ENCODE results near the gene RERE.

Gene RERE

GRCh38 chr1:8437347-8437746 is 380.1 kb downstream of the RERE start:
- no peak for DNase-seq

DNA sequence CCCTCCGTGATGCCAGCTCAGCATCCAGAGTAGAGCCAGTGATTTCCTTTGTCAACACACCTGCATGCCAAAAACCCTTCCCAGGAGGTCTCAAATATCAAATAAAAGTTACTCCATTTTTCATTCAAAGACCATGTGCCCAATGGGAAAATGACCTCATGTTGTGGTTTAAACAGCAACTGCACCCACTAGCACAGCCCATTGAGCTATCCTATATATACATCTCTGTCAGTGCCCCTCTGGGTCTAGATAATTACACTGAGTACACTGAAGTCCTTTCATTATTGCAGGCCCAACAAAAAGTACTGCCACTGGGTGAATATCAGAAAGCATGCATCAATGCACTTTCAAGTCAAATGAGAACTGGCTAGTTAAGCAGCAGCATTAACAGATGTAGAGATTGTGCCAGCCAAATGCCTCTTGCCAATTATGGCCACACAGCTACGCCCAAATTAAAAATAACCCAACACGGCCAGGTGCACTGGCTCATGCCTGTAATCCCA is 381.8 kb downstream of the RERE start:
- no peak for DNase-seq

GRCh38 chr1:8434101-8434500 is 383.3 kb downstream of the RERE start:
- no peak for DNase-seq

DNA sequence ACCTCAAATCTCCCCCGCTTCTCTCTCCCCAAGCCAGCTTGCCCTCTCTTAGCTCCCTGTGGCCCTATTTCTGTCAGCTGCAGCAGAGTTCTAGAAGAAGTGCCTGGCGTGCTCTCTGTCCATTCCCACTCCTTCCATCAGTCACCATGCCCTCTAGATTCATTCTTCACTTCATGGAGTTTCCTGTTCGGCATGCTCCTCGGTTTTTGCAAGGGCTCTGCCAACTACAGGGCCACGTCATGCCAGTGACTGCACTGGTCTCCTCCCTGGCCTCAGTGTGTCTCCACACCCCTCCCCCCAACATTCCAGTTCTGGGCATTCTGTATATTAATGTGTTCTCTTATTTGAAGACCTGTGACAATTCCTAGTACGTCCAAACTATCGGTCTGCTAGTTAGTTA is 385.7 kb downstream of the RERE start:
- DNase-seq: no peak

DNA sequence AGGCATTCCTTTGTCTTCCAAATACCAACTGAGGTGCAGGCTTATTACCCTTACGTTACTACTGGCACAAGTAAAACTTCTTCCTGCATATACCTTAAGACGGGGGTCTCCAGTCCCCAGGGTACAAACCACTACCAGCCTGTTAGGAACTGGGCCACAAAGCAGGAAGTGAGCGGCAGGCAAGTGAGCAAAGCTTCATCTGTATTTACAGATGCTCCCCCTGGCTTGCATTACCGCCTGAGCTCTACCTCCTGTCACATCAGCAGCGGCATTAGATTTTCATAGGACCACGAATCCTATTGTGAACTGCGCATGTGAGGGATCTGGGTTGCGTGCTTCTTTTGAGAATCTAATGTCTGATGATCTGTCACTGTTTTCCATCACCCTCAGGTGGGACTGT is 386.4 kb downstream of the RERE start:
- DNase-seq: peak; percentile 16

DNA sequence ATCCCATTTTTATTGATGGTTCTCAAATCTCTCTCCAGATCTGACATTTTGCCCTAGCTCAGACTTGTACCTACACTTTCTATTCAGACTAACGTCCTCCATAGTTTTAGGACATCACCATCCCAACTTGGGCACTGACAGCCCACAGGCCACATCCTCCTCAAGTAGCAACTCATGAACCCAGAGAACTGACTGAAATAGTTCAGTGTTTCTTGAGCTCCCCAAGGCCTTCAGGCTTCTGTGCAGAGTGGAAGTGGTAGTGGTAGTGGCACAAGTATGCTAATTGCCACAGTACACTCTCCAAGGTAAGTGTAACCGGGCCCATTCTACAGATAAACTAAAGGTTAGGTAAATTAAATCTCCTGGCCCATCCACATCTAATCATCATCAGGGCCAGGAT is 387.0 kb downstream of the RERE start:
- no peak for DNase-seq

- no peak for DNase-seq
Measured at GRCh38 chr1:8429549-8430110, 387.8 kb downstream of the RERE start.

DNA sequence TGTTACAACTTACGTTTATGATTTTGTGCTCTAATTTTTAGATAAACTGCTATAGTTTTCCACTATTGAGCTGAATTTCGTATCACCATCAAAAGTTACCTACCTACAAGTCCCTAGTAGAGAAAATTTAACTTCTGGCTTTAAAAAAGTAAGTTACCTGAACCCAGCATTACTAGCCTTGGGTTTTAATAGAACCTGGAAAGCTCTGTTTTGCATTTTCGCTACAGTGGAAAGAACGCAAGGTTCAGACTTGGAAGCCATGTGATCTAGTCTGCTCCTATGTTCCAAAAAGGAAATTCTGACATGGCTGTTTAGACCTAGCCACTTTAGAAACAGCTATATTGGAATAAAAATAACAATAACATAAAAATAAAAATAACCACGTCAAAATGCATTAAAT is 389.0 kb downstream of the RERE start:
- DNase-seq: no peak

DNA sequence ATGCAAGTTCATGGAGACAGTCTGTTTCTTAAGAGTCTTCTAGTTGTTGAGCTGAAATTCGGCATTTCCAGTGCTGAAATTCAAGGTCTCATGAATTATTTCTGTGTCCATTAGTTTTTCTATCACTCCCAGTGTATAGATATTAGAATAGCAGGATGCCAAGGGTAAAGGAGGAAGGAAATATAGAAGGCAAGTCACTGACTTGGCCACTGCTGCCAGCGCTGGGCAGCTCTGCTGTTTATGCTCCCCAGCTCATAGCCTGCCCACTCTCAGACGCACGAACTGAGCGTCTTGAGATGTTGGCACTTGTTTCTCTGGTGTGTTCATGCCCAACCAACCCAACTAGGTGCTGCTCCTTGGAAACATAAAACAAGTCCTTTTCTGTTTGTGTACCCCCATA is 389.5 kb downstream of the RERE start:
- no peak for DNase-seq

- DNase-seq: no peak
Measured at GRCh38 chr1:8427493-8427892, 389.9 kb downstream of the RERE start.

- no peak for DNase-seq
Measured at GRCh38 chr1:8426996-8427395, 390.4 kb downstream of the RERE start.

DNA sequence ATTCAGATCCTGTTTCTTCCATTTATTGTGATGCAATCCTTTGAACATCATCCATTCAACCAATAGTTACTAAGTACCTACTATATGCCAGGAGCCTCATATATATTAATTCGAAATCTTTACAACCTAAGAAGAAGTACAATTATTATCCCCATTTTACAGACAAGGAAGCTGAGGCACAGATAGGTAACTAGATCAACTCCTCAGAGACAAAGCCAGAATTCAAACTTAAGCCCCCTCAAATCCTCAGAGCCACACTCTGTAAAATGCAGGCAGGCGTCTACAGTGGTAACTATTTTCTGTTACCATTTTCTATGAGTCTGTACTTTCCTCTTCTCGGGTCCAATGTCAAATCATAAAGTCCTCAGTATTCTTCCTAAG is 391.7 kb downstream of the RERE start:
- DNase-seq: no peak

DNA sequence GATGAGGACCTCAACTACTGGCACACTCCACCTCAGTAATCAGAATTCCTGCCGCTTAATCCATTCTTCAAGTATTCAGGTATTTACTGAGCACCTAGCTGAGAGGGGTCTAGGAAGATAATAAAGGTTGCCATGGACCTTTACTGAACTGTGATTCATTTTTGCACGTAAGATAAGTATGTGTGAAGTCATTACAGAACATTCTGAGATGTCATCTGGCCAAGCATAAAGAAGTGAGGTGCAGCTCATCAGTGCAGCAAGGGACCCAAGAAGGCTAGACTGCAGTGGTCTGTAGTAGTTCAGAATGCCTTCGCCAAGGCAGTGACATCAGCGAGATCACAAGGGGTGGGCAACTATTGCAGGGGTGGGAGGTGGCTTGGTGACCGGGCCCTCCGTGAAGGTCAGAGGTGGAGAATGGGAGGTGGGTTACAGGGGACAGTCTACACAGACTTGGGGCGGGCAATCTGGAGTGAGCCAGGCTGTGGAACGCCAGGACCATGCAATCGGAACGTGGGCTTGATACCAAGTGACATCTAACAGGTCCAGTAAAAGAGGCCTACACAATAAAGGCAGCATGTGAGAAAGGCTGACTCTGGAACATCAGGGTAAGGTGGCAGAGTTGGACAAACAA is 392.2 kb downstream of the RERE start:
- DNase-seq: no peak

DNA sequence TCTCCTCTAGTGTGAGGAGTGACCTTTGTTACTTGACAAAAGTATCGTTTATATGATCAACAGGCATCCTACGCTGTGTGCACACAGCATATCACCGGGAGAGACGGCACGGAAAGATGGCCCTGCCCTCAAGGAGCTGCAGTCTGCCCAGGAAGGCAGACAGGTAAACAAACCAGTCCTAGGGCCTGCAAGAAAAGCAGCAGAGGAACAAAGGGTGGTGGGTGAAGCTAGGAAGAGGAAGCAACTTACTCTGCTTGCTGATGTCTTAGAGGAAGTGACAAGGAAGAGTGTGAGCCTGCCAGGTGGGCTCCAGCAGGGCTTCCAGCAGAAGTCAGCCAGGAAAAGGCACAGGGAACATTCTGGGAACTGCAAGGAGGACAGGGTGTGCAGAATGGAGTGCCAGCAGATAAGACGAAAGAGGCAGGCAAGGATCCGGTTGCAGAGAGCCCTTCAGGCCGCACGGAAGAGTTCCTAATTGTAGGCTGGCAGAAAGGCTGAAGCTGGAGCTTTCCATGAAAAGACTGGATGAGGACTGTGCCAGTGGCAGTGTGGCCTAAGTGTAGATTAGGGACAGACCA is 392.8 kb downstream of the RERE start:
- peak; percentile 67 for DNase-seq

DNA sequence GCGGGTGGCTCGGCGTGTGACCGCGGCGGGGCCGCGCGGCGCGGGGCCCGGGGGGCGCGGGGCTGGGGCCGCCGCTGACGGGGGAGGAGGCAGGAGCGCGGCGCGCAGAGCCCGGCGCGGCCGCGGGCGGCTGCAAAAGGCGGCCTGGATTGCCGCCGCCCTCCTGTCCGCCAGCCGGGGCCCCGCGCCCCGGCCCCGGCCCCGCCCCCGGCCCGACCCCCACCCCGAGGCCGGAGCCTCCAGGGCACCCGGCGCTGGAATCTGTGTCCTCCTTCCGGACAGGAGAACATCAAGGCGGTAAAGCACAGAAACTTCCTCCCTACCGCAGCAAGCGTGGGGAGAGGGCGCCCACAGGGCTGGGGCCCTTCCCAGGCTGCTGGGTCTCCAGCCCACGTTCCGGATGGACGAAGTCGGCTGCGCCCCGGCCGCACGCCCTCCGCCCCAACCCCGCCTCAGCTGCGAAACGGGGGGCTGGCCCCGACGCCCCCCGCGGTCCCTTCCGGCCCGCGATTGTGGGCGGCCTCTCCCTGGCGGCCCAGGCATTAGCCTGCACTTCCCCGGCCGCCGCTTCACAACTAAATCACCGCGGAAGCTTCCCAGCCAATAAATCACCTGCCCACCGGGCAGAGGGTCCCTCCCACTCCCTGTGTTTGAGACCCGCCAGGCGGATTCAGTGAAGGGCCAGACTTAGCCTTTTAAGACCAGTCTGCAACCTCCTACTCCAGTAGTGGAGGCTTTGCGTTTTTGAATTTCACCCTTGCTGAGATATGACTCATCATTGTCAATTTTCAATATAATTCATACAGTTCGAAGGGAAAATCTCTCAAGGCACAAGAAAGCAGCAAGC is 393.5 kb downstream of the RERE start:
- peak; percentile 79 for DNase-seq

GRCh38 chr1:8423269-8423691 is 394.2 kb downstream of the RERE start:
- DNase-seq: peak; percentile 63

DNA sequence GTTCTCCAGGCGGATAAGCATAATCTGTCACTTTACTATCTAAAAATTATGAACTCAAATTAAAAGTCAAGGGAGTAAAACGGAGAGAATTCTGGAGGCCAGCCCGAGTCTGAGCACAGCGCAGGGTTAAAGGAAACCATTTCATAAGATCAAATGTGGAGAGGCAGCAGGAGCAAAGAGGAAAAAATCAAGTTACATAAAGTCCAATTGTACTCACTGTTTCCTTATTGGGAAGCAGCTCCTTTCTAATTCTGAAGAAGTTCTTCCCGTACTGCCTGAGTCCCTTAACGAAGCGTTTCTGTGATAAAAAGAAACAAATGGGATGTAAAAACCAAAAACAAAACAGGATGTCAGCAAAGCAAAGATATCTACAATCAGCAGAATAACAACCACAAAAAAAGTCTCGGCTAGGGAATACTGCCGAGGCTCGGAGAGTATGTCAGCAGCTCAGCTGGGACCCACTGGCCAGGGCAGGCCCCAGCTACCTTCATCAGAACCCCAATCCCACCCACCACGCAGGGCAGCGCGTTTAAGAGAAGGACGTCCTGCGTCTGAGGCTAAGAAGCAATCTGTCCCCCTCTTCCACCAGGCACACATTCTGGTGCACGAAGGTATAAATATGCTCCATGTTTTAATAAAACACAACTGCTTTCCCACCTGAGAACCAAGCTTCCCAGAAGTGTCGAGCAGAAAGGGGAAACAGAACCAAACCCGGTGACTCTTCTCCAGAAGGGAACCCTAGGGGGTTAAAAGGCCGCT is 394.8 kb downstream of the RERE start:
- DNase-seq: no peak

DNA sequence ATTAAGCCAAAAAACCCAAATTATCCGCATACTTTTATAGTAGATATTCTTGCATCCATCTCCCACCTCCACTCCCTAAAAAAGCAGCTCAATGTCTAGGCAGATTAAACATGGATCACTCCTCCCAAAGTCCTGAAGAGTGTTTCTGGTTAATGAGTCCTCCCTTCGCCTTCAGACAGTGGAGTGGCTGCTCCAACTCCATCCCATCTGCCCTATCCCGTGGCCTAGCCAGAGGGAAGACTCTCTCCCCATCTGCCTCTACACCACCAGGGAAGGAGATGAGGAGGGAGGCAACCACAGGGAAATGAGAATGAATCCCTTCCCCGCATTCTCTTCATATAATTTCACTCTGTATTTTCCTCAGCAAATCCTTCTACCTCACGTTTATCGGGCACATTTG is 395.7 kb downstream of the RERE start:
- DNase-seq: no peak

DNA sequence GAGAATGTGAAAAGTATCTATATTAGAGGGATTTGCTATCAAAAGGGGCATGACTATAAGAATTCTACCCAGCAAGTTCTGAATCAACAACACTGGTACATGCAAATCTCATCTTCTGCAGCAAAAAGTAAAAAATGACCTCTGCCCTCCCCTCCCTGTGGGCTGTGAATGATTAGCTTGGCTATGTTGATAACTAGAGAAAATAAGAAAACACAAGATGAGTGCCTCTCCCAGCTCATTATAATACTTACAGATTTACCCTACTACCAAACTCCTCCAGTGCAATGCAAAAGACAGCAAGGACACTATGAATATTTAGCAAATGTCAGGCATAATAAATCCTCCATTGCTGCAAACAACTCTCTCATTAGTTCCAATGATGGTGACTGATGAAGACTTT is 397.1 kb downstream of the RERE start:
- DNase-seq: no peak

DNA sequence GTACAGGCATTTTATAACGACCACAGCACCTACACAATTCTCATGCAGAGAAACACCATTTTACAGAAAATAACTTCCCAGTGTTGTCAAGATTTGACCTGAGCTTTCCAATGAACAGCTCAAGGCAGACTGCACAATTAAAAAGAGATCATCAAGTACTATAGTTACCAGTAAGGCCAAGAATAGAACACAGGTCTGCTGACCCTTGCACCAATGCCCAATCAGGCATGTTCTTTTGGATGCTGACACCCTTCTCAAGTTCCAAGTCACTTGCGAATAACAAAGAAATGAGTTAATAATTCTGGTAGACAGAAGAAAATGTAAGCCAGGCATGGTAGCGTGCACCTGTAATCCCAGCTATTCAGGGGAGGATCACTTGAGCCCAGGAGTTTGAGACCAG is 397.6 kb downstream of the RERE start:
- DNase-seq: peak; percentile 26

DNA sequence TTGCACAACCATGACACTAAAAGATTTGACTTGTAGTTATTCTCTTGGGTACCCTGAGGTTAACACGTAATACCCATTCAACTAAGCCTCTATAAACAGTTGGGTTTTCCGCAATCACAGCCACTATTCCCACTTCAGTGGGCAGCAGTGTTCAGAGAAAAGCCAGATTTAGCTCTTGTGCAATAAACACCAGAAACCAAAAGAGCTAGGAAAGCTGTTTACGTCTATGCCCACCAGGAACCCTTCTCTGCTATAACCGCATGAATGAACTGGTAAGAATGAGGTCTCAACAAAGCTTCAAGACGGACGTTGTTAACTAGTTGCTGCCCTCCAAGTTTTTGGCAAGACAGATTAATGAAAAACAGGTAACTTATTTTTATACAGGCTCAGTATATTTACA is 398.3 kb downstream of the RERE start:
- no peak for DNase-seq

GRCh38 chr1:8418301-8418700 is 399.1 kb downstream of the RERE start:
- no peak for DNase-seq

DNA sequence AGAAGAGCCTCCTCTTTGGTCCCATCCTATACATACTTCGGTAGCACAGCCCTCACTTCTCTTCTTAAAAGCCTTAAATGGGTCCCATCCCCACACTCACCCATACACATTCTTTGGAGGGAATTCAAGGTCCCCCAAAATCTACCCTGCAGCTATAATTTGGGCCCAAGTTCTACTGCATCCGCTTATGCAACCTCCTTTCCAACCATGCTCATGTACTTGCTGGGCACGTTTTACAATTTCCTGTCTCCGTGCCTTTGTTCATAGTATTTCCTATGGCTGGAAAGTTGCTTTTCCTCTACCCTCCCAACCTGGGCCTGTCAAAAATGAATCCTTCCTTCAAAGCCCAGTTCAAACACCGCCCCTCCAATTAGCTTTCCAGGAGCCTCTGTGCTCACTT is 399.8 kb downstream of the RERE start:
- DNase-seq: no peak
